Measurements from ENCODE around the gene PLCL1. TPM values are rescaled to one million over a fixed set of nuclear protein-coding genes. Genes with fewer than 3 reads are reported as not detected.

Gene PLCL1
- total and polyA plus RNA-seq, 10 of the 15 experiments (the other 5 are each of a cell fraction or from before 2014, with no cell fraction given): 0.03 to 1.5 (median 0.22) TPM

DNA sequence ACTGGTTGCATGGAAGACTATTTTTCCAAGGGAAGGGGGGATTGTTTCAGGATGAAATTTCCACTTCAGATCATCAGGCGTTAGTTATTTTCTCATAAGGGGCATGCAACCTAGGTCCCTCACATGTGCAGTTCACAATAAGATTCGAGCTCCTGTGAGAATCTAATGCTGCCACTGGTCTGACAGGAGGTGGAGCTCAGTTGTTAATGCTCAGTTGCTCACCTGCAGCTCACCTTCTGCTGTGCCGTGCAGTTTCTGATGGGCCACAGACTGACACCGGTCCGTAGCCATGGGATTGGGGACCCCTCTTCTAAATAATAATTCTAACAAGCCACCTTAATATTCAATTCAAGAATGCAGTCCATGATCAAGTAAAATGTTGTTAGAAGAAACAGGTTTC, 34.9 kb downstream of the PLCL1 start (continued):
- no peak for TF ChIP-seq SUPT20H (IDR thresholded peaks at IDR 0.05; ENCODE audit: borderline replicate concordance, control insufficient read depth, low read depth, low read length)
- no peak for TF ChIP-seq CBX3 (IDR thresholded peaks at IDR 0.05; ENCODE audit: borderline replicate concordance, low read depth)

DNA sequence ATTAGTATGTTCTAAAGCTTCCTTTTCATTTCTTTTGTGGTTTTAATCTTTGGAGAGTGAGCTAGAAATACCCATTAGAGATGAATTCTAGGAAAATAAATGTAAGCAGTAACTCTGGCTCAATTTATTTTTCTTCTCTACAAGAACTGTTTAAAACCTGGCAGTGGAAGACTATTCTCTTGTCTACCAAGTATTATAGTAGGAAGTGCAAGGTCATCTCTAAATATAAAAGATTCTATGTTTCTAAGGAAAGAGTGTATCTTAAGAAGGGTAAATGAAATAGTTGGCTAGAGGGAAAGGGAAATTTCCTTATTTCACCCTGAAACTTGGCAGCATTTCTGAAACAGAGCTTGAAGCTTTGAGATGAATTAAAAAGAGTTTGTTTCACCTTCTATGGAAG, 35.5 kb downstream of the PLCL1 start:
- no peaks in the 10 kb centered on the region for H3K36me3 ChIP-seq (ENCODE audit: control insufficient read depth in 2 of 2, insufficient read depth in 2 of 2, low read length in 1 of 2)
- intact Hi-C loops (cut with micrococcal nuclease; ENCODE audit: unreplicated experiment) (no loop called here), in situ Hi-C loops (cut with MboI) (no loop called here)
- ChIA-PET POLR2A (no interaction called here), CTCF (interaction anchor here (0.8 to 5.3 kb wide), 5 partner anchors 9 to 289 kb away, joined by 3 to 30 read pairs (median 5); no protein-coding TSS in a partner anchor), RAD21 (ENCODE audit: unreplicated experiment) (interaction anchor here (1.0 to 3.9 kb wide), 4 partner anchors 11 to 287 kb away, joined by 3 to 21 read pairs (median 10); no protein-coding TSS in a partner anchor), SMC1A (ENCODE audit: uncharacterized antibody, unreplicated experiment) (interaction anchor here (0.7 to 4.3 kb wide), 11 partner anchors 7 to 287 kb away, joined by 3 to 35 read pairs (median 6); no protein-coding TSS in a partner anchor)
- FAIRE-seq (no peak), ATAC-seq (no peak), DNase-seq (ENCODE audit: low read depth, low spot score) (no peak)
- H3K27me3 ChIP-seq (replicated peaks in 1 of 2; ENCODE audit: control insufficient read depth in 2 of 2, insufficient read depth in 2 of 2, low read length in 1 of 2): no peaks in the 10 kb centered on the region
- no peaks in the 10 kb centered on the region for H3K9me3 ChIP-seq (replicated peaks; ENCODE audit: control insufficient read depth, insufficient read depth, low read length)
- TF ChIP-seq STAT1 (conservative IDR thresholded peaks at IDR 0.05) (no peak), BRCA1 (IDR thresholded peaks at IDR 0.05; ENCODE audit: low read depth, low read length) (no peak), IKZF1 (conservative IDR thresholded peaks at IDR 0.05) (no peak), CBX5 (IDR thresholded peaks at IDR 0.05; ENCODE audit: low read depth) (no peak)
- H3K9ac ChIP-seq (ENCODE audit: control insufficient read depth, insufficient read depth, low read length): no peak overlapping the region
- H3K79me2 ChIP-seq (ENCODE audit: control insufficient read depth, insufficient read depth, low read length): no peaks in the 10 kb centered on the region
- H3K4me3 ChIP-seq: no peak overlapping the region
- no peaks in the 10 kb centered on the region for H4K20me1 ChIP-seq (ENCODE audit: control insufficient read depth, insufficient read depth)
- no peak overlapping the region for H3K27ac ChIP-seq (ENCODE audit: control insufficient read depth, insufficient read depth)
- no peak overlapping the region for H2AFZ ChIP-seq (ENCODE audit: control insufficient read depth, low read depth, low read length)
- no peak overlapping the region for H3K4me2 ChIP-seq (ENCODE audit: control insufficient read depth, insufficient read depth)
- BruUV-seq (replicated peaks): no TSS peak
- H3K4me1 ChIP-seq (ENCODE audit: control insufficient read depth, insufficient read depth, low read length): no peaks in the 10 kb centered on the region

DNA sequence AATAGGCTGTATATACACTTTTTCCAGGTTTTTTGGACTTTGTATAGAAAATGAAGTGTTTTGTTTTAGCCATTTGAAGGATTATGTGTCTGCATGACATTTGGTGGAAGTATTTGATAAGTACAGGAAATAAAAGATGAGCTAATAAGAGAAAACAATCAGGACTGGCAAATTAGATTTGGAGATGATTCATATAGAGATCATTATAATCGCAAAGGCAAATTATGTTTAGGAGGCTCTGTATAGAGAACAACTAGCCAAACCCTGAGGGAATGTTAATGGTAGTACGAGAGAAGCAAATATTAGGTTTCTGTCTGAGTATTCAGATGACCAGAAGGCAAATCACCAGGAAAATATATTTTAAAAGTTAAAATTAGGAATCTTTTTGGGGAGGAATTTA, 41.7 kb downstream of the PLCL1 start:
- Histone ChIP-seq H4K20me1 (ENCODE audit: control insufficient read depth, insufficient read depth) (no peaks in the 10 kb centered on the region), H3K27ac (ENCODE audit: control insufficient read depth, insufficient read depth) (no peak overlapping the region), H3K9ac (ENCODE audit: control insufficient read depth, insufficient read depth, low read length) (no peak overlapping the region), H2AFZ (ENCODE audit: control insufficient read depth, low read depth, low read length) (no peak overlapping the region), H3K4me2 (ENCODE audit: control insufficient read depth, insufficient read depth) (no peak overlapping the region), H3K9me3 (replicated peaks; ENCODE audit: control insufficient read depth, insufficient read depth, low read length) (no peaks in the 10 kb centered on the region), H3K4me3 (no peak overlapping the region), H3K4me1 (ENCODE audit: control insufficient read depth, insufficient read depth, low read length) (no peaks in the 10 kb centered on the region), H3K27me3 (replicated peaks in 1 of 2; ENCODE audit: control insufficient read depth in 2 of 2, insufficient read depth in 2 of 2, low read length in 1 of 2) (no peaks in the 10 kb centered on the region), H3K79me2 (ENCODE audit: control insufficient read depth, insufficient read depth, low read length) (no peaks in the 10 kb centered on the region), H3K36me3 (ENCODE audit: control insufficient read depth in 2 of 2, insufficient read depth in 2 of 2, low read length in 1 of 2) (no peaks in the 10 kb centered on the region)
- ChIA-PET RAD21 (ENCODE audit: unreplicated experiment) (interaction anchor here (1.0 to 7.7 kb wide), 2 partner anchors 203 to 281 kb away, joined by 3 to 94 read pairs; no protein-coding TSS in a partner anchor), CTCF (interaction anchor here (1.0 to 1.2 kb wide), 3 partner anchors 8 to 281 kb away, joined by 3 to 4 read pairs (median 4); no protein-coding TSS in a partner anchor), POLR2A (interaction anchor here (1.2 kb wide), 1 partner anchor 31 kb away, joined by 3 read pairs; no protein-coding TSS in a partner anchor), SMC1A (ENCODE audit: uncharacterized antibody, unreplicated experiment) (interaction anchor here (1.4 to 4.8 kb wide), 3 partner anchors 8 to 211 kb away, joined by 3 to 35 read pairs (median 6); no protein-coding TSS in a partner anchor)
- intact Hi-C loops (cut with micrococcal nuclease; ENCODE audit: unreplicated experiment) (no loop called here), in situ Hi-C loops (cut with MboI) (no loop called here)
- DNase-seq (ENCODE audit: low read depth, low spot score) (no peak), FAIRE-seq (no peak), ATAC-seq (no peak)
- 55% methylated on average over 2 of the region's 2 CpGs for WGBS (ENCODE audit: insufficient coverage, insufficient replicate concordance, low lambda C conversion rate, missing lambda C conversion rate)
- BruUV-seq (replicated peaks): no TSS peak
- TF ChIP-seq, protein P1, sequence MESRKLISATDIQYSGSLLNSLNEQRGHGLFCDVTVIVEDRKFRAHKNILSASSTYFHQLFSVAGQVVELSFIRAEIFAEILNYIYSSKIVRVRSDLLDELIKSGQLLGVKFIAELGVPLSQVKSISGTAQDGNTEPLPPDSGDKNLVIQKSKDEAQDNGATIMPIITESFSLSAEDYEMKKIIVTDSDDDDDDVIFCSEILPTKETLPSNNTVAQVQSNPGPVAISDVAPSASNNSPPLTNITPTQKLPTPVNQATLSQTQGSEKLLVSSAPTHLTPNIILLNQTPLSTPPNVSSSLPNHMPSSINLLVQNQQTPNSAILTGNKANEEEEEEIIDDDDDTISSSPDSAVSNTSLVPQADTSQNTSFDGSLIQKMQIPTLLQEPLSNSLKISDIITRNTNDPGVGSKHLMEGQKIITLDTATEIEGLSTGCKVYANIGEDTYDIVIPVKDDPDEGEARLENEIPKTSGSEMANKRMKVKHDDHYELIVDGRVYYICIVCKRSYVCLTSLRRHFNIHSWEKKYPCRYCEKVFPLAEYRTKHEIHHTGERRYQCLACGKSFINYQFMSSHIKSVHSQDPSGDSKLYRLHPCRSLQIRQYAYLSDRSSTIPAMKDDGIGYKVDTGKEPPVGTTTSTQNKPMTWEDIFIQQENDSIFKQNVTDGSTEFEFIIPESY (IDR thresholded peaks at IDR 0.05): no peak
- TF ChIP-seq, protein P2, sequence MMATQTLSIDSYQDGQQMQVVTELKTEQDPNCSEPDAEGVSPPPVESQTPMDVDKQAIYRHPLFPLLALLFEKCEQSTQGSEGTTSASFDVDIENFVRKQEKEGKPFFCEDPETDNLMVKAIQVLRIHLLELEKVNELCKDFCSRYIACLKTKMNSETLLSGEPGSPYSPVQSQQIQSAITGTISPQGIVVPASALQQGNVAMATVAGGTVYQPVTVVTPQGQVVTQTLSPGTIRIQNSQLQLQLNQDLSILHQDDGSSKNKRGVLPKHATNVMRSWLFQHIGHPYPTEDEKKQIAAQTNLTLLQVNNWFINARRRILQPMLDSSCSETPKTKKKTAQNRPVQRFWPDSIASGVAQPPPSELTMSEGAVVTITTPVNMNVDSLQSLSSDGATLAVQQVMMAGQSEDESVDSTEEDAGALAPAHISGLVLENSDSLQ (IDR thresholded peaks at IDR 0.05): no peak
- no peak for TF ChIP-seq BRCA1 (IDR thresholded peaks at IDR 0.05; ENCODE audit: low read depth, low read length)
- no peak for TF ChIP-seq NR2C2 (IDR thresholded peaks at IDR 0.05; ENCODE audit: borderline replicate concordance, control insufficient read depth, insufficient read length, low read depth)
